SK-N-SH (cell line): Measurements from ENCODE around the gene OR5W2.
A peak's percentile ranks its signal among the peaks of the same experiment; 100 is the strongest.

Experiments used
- EP300 ChIP-seq, 2 experiments: IDR thresholded peaks; 2 replicates each; pipeline versions ENCODE4 v1.4.0 to v1.6.1; 2012; ENCODE audit warnings: borderline replicate concordance in 1 of 2, low read depth in 1 of 2, low read length in 1 of 2
- TAF1 ChIP-seq: IDR thresholded peaks from 2 replicates; pipeline ENCODE4 v1.6.1; 2012; ENCODE audit warnings: low read depth, mild to moderate bottlenecking, low read length, moderate library complexity, borderline replicate concordance
- TEAD4 ChIP-seq: IDR thresholded peaks from 2 replicates; pipeline ENCODE4 v1.4.0; 2012; ENCODE audit warnings: mild to moderate bottlenecking, borderline replicate concordance; ENCODE audit not compliant: insufficient read depth
- TF ChIP-seq, protein P1 (sequence below): fragments of 200-600 bp; sonication (generic); IDR thresholded peaks from 2 replicates; pipeline ENCODE4 v1.6.1; 2017; ENCODE audit warnings: antibody characterized with exemption, mild to moderate bottlenecking, moderate library complexity
- TF ChIP-seq, protein P2 (sequence below): IDR thresholded peaks from 2 replicates; pipeline ENCODE4 v1.6.1; 2012; ENCODE audit warnings: mild to moderate bottlenecking, low read depth, low read length, moderate library complexity
- TF ChIP-seq, protein P3 (sequence below): IDR thresholded peaks from 2 replicates; pipeline ENCODE4 v1.4.0; 2012; ENCODE audit warnings: low read depth, borderline replicate concordance

GRCh38 chr11:55895216-55895615 lies 19.2 kb downstream of the OR5W2 start:
- TF ChIP-seq, protein P1, sequence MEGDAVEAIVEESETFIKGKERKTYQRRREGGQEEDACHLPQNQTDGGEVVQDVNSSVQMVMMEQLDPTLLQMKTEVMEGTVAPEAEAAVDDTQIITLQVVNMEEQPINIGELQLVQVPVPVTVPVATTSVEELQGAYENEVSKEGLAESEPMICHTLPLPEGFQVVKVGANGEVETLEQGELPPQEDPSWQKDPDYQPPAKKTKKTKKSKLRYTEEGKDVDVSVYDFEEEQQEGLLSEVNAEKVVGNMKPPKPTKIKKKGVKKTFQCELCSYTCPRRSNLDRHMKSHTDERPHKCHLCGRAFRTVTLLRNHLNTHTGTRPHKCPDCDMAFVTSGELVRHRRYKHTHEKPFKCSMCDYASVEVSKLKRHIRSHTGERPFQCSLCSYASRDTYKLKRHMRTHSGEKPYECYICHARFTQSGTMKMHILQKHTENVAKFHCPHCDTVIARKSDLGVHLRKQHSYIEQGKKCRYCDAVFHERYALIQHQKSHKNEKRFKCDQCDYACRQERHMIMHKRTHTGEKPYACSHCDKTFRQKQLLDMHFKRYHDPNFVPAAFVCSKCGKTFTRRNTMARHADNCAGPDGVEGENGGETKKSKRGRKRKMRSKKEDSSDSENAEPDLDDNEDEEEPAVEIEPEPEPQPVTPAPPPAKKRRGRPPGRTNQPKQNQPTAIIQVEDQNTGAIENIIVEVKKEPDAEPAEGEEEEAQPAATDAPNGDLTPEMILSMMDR: peak; percentile 30; the same call in 1 of the 2 replicates
- TF ChIP-seq EP300 (IDR thresholded peaks at IDR 0.05; ENCODE audit: borderline replicate concordance in 1 of 2, low read depth in 1 of 2, low read length in 1 of 2) (no peak), TEAD4 (no peak), TAF1 (no peak)
- TF ChIP-seq, protein P2, sequence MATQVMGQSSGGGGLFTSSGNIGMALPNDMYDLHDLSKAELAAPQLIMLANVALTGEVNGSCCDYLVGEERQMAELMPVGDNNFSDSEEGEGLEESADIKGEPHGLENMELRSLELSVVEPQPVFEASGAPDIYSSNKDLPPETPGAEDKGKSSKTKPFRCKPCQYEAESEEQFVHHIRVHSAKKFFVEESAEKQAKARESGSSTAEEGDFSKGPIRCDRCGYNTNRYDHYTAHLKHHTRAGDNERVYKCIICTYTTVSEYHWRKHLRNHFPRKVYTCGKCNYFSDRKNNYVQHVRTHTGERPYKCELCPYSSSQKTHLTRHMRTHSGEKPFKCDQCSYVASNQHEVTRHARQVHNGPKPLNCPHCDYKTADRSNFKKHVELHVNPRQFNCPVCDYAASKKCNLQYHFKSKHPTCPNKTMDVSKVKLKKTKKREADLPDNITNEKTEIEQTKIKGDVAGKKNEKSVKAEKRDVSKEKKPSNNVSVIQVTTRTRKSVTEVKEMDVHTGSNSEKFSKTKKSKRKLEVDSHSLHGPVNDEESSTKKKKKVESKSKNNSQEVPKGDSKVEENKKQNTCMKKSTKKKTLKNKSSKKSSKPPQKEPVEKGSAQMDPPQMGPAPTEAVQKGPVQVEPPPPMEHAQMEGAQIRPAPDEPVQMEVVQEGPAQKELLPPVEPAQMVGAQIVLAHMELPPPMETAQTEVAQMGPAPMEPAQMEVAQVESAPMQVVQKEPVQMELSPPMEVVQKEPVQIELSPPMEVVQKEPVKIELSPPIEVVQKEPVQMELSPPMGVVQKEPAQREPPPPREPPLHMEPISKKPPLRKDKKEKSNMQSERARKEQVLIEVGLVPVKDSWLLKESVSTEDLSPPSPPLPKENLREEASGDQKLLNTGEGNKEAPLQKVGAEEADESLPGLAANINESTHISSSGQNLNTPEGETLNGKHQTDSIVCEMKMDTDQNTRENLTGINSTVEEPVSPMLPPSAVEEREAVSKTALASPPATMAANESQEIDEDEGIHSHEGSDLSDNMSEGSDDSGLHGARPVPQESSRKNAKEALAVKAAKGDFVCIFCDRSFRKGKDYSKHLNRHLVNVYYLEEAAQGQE: no peak
- TF ChIP-seq, protein P3, sequence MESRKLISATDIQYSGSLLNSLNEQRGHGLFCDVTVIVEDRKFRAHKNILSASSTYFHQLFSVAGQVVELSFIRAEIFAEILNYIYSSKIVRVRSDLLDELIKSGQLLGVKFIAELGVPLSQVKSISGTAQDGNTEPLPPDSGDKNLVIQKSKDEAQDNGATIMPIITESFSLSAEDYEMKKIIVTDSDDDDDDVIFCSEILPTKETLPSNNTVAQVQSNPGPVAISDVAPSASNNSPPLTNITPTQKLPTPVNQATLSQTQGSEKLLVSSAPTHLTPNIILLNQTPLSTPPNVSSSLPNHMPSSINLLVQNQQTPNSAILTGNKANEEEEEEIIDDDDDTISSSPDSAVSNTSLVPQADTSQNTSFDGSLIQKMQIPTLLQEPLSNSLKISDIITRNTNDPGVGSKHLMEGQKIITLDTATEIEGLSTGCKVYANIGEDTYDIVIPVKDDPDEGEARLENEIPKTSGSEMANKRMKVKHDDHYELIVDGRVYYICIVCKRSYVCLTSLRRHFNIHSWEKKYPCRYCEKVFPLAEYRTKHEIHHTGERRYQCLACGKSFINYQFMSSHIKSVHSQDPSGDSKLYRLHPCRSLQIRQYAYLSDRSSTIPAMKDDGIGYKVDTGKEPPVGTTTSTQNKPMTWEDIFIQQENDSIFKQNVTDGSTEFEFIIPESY: no peak
